HG02981 (cell line): ENCODE measurements around the gene NRAS.
"Not testable (repeated sequence)": the region's sequence is repeated elsewhere in the genome, so short reads cannot be mapped to it uniquely, and the experiment has no call there.

Experiments
- ATAC-seq: cut with Tn5 transposase; IDR thresholded peaks from one replicate; pipeline ENCODE4 v1.9.1; 2021; ENCODE audit warnings: mild to moderate bottlenecking, moderate library complexity; ENCODE audit not compliant: unreplicated experiment

Gene NRAS

DNA sequence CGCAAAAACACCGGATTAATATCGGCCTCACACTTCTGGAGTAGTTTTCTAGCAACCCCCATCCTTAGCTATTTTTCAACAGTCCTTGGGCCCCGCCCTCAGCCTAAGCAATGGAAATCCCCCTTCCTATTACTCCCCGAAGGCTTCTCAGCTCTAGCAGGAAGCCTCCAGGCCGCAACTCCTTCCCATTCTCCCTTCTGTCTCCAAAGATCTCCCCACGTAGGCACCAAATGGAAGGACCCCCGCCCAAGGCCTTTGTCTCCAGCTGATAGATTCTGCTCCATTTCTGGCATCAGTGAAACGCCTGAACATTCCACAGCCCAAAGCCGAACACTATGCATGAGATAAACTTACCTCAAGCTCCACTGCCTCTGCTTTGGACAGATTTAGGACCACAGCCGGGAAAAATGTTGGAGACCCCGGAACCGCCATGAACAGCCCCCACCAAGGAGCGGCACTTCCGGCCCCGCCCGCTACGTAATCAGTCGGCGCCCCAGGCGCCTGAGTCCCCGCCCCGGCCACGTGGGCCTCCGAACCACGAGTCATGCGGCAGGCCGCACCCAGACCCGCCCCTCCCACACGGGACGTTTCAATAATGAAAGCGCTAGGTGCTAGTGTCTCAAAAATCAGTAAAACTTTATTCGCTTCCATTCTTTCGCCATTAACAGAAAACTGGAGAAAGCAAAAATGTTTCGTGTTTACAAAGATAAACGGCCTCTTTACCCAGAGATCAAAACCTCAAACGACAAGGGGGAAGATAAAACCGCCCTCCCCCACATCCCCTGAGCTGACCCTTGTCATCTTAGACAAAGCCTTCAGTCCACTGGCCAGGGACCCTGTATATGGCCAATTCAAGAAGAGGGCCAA is at the start of gene NRAS:
NRAS (minus strand) TSS at position 468 of the 867 bp plus-strand sequence. CDS start 611 bp downstream, outside the sequence.
- ATAC-seq, result peak; percentile 90

- no peak for ATAC-seq
Measured at GRCh38 chr1:114764689-114765088, 48.1 kb upstream of the NRAS start.

GRCh38 chr1:114758256-114758832 is 41.8 kb upstream of the NRAS start:
- ATAC-seq, result no peak

GRCh38 chr1:114757455-114758255 is 41.1 kb upstream of the NRAS start, which contains the start of gene CSDE1:
Gene CSDE1 (minus strand): TSS chr1:114757984. CDS start chr1:114739890, 18,094 bp downstream.
- peak; percentile 75 for ATAC-seq

- ATAC-seq, result peak; percentile 0
Measured at GRCh38 chr1:114756949-114757454, 40.4 kb upstream of the NRAS start.

DNA sequence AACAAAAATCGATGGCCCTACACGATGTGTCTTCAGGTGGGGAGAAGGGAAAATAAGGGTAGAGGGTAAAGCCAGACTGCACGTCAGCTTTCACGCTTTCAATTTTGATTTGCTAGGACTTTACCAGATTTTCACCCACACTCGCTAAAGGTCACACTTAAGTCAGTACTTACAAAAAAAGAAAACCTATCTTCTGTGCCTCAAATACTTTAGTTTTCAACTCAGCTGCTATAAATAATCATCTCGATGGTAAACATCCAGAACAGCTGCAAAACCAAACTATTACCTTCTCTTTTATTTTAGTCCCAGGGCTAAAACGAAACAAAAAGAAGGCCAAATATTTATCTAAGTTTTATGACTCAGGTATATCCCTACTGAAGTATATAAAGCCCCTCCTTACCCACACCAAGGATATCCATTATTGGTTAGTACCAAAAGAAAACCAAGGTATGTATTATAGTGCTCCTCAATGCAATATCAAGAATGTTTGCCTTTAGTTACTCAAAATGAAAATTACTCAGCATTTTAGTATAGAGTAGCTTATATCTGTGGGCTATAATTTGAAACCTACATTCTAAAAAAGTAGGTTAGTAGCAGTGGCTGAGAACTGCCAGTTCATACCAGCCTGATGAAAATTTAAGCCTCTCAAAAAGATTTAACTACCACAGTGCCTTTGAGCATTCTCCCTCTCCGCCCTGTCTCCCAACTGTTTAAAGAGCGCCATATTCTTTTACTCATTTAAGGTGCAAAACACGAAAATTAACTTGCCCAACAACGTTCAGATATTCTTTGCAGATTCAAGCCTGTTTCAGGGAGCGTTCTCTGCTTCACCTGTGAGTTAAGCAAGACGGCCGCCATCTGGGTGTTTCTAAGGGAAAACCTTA is 39.7 kb upstream of the NRAS start:
- peak; percentile 19 for ATAC-seq

- ATAC-seq, result no peak
Measured at GRCh38 chr1:114755006-114755931, 38.7 kb upstream of the NRAS start.

- not testable (repeated sequence) for ATAC-seq
Measured at GRCh38 chr1:114753702-114754101, 37.1 kb upstream of the NRAS start.

DNA sequence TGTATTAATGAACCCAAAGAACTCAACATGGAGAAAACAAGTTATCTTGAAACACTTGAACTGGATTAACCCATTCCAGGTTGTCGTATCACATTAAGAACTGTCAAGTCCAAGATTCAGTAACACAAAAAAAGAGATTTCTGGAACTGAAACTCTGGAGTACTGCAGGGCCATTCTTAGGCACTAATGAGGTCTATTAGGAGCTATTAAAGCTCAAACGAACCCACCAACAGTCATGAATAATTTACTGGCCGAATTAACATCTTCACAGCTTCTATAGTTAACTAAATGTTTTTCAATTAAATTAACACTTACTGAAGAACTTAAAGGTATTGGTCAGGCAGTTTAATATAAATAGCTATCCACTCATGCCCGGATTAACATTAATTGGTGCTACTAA is 36.6 kb upstream of the NRAS start:
- no peak for ATAC-seq

- ATAC-seq, result no peak
Measured at GRCh38 chr1:114750780-114751179, 34.2 kb upstream of the NRAS start.

GRCh38 chr1:114749835-114750234 is 33.3 kb upstream of the NRAS start:
- ATAC-seq, result no peak

DNA sequence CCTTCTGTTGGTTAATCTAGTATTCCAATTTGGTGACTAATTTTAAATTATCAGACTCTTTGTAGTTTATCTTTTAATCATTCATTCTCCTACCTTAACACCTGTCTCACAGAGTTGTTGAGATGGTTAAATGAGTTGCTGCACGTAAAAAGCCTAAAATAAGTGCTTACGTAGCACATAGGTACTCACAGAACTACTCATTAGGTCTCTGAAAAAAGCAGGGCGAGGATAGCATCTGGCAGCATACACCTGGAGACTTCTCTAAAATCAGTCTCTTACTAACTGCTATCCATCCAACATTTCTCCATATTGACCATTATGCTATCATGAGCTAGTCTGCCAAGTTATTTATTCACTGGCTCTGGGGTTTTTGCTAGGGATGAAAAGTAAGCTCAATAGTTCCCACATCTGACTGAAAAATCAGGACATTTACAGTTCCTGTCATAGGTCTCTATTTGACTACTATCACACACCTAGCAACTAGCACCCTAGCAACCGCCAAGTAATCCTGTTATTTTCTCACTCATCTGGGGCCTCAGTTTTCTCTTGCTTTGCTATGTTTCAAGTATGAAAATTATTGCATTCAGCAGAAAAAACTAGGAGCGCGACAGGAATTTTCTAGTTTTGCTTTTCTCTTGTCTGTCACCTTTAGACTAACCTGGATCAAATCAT is 30.0 kb upstream of the NRAS start:
- no peak for ATAC-seq

DNA sequence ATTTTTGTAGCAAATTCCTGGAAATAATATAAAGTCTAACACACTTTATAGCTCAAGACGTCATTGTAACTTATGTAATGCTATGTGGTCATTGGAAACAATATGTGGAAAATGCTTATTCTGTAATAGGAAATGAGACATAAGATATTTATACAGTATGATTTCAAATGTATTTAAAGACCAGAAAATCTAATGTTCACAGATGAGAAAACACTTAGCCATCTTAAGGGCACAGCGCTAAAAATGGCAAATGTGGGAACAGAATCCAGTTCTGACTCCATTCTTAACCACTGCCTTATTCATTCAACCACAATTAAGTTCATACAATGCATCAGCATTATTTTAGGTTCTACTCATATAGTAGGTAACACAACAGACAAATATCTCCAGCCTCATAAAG is 28.7 kb upstream of the NRAS start:
- no peak for ATAC-seq

DNA sequence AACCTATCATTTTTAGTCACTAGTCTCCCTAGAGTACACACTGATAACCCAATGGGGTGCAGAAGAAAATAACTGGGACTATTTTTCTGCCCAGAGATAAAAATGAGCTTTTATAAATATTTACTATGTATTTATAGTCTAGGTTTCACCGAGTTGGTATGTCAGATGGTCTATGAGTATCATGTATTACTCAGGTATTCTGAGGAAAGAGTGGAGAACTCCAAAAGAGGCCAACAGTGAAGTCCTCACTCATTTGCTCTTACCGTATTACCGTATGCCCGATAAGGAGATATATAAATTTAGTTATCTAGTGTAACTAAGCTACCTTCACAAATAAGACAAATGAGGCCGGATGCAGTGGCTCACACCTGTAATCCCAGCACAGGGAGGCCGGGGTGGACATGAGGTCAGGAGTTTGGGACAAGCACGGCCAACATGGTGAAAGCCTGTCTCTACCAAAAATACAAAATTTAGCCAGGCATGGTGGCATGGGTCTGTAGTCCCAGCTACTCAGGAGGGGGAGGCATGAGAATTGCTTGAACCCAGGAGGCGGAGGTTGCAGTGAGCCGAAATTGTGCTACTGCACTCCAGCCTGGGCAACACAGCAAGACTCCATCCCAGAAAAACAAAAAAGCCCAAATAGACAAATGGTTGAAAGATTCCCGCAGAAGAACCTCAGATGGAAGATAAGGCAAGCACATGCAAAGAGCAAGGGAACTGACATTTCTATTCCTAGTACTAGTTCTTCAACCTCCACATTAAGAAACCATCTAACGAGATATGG is 25.6 kb upstream of the NRAS start:
- no peak for ATAC-seq

GRCh38 chr1:114740331-114740730 is 23.8 kb upstream of the NRAS start:
- ATAC-seq, result no peak

DNA sequence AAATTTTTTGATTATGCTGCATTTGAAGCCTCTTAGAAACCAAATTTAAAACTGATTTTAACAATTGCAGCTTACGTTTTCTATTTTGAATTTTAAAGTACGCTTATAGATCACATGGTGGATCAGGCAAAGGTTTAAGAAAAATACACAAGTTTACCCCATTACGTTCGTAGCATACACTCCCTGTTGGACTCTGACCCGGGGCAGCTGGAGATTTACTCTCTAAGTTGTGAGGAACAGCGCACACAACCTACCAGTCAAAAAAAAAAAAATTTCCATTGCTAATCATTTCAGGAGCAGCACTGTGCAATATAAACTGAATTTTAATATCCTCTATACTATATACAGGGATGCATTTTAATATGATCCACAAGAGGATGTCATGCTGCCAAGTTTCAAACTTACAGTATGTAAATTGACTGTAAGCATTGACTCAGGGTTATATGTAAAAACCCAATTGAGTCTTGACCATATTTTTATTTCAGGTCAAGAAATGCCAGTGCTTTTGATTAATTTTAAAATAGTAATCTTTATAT is 20.8 kb upstream of the NRAS start:
- ATAC-seq, result no peak

- no peak for ATAC-seq
Measured at GRCh38 chr1:114735479-114735878, 18.9 kb upstream of the NRAS start.

- no peak for ATAC-seq
Measured at GRCh38 chr1:114729782-114730181, 13.2 kb upstream of the NRAS start.
